ENCODE results near the gene IRS1.
A peak's percentile ranks its signal among the peaks of the same experiment; 100 is the strongest.

Gene IRS1

GRCh38 chr2:226796840-226797288 is 2.8 kb downstream of the IRS1 start:
- TF ChIP-seq RAD21 (IDR thresholded peaks at IDR 0.05; ENCODE audit: low read depth) = peak; percentile 3; the same call in 1 of the 2 replicates
- TF ChIP-seq CEBPB (IDR thresholded peaks at IDR 0.05) = no peak
- no peak for TF ChIP-seq MAX (IDR thresholded peaks at IDR 0.05)

- TF ChIP-seq CREB1 (IDR thresholded peaks at IDR 0.05; ENCODE audit: low read depth) (no peak), TEAD4 (IDR thresholded peaks at IDR 0.05) (no peak), ZBTB7A (IDR thresholded peaks at IDR 0.05; ENCODE audit: low read depth) (no peak), FOXM1 (IDR thresholded peaks at IDR 0.05; ENCODE audit: borderline replicate concordance, low read depth) (no peak), TAF1 (IDR thresholded peaks at IDR 0.05; ENCODE audit: low read depth) (no peak), USF1 (IDR thresholded peaks at IDR 0.05) (no peak), TCF12 (IDR thresholded peaks at IDR 0.05; ENCODE audit: low read depth) (no peak), CEBPB (IDR thresholded peaks at IDR 0.05) (no peak), EGR1 (IDR thresholded peaks at IDR 0.05) (no peak), RAD21 (IDR thresholded peaks at IDR 0.05; ENCODE audit: low read depth) (no peak), REST (IDR thresholded peaks at IDR 0.05; ENCODE audit: low read depth) (no peak), MAX (IDR thresholded peaks at IDR 0.05) (no peak), YY1 (IDR thresholded peaks at IDR 0.05; ENCODE audit: low read depth) (no peak), EP300 (IDR thresholded peaks at IDR 0.05; ENCODE audit: borderline replicate concordance) (no peak), NFIC (IDR thresholded peaks at IDR 0.05) (no peak)
Observed at GRCh38 chr2:226796012-226796839, 3.4 kb downstream of the IRS1 start.

GRCh38 chr2:226795281-226796011 is 4.2 kb downstream of the IRS1 start:
- TF ChIP-seq USF1 (IDR thresholded peaks at IDR 0.05) (no peak), EGR1 (IDR thresholded peaks at IDR 0.05) (no peak), TAF1 (IDR thresholded peaks at IDR 0.05; ENCODE audit: low read depth) (no peak), TCF12 (IDR thresholded peaks at IDR 0.05; ENCODE audit: low read depth) (no peak), RAD21 (IDR thresholded peaks at IDR 0.05; ENCODE audit: low read depth) (no peak)

GRCh38 chr2:226794751-226795171 is 4.9 kb downstream of the IRS1 start:
- TF ChIP-seq YY1 (IDR thresholded peaks at IDR 0.05; ENCODE audit: low read depth) = no peak
- TF ChIP-seq CEBPB (IDR thresholded peaks at IDR 0.05) = no peak

- no peak for TF ChIP-seq TEAD4 (IDR thresholded peaks at IDR 0.05)
- no peak for TF ChIP-seq USF1 (IDR thresholded peaks at IDR 0.05)
- TF ChIP-seq RAD21 (IDR thresholded peaks at IDR 0.05; ENCODE audit: low read depth) = no peak
- no peak for TF ChIP-seq NFIC (IDR thresholded peaks at IDR 0.05)
- TF ChIP-seq TAF1 (IDR thresholded peaks at IDR 0.05; ENCODE audit: low read depth) = no peak
- no peak for TF ChIP-seq TCF12 (IDR thresholded peaks at IDR 0.05; ENCODE audit: low read depth)
- no peak for TF ChIP-seq REST (IDR thresholded peaks at IDR 0.05; ENCODE audit: low read depth)
- no peak for TF ChIP-seq YY1 (IDR thresholded peaks at IDR 0.05; ENCODE audit: low read depth)
- no peak for TF ChIP-seq EGR1 (IDR thresholded peaks at IDR 0.05)
- no peak for TF ChIP-seq FOXM1 (IDR thresholded peaks at IDR 0.05; ENCODE audit: borderline replicate concordance, low read depth)
- no peak for TF ChIP-seq EP300 (IDR thresholded peaks at IDR 0.05; ENCODE audit: borderline replicate concordance)
- TF ChIP-seq CEBPB (IDR thresholded peaks at IDR 0.05) = no peak
- no peak for TF ChIP-seq CREB1 (IDR thresholded peaks at IDR 0.05; ENCODE audit: low read depth)
- no peak for TF ChIP-seq ZBTB7A (IDR thresholded peaks at IDR 0.05; ENCODE audit: low read depth)
- no peak for TF ChIP-seq MAX (IDR thresholded peaks at IDR 0.05)
Observed at GRCh38 chr2:226794196-226794661, 5.4 kb downstream of the IRS1 start.

Data from Ishikawa (cell line).